ENCODE measurements around the gene LIPN.

Gene LIPN

GRCh38 chr10:88828310-88828709, 68.5 kb downstream of the LIPN start:
- DNase-seq = no peak
